Stimulated activated CD4-positive, alpha-beta T cell treated with anti-CD3 and anti-CD28 coated beads, Interleukin-15, amount 100 ng/mL, for 48 hours (primary cell): ENCODE measurements around the gene JAK3.

ENCODE experiments used
- DNase-seq, 2 donors: peaks; one replicate each; pipeline ENCODE4 v3.0.0-alpha.2; 2020; ENCODE audit warnings: low read depth in 2 of 2

JAK3 gene

GRCh38 chr19:17840019-17840418 lies 7.8 kb downstream of the JAK3 start:
- no peak for DNase-seq

GRCh38 chr19:17837972-17838371 lies 9.8 kb downstream of the JAK3 start:
- no peak for DNase-seq

DNA sequence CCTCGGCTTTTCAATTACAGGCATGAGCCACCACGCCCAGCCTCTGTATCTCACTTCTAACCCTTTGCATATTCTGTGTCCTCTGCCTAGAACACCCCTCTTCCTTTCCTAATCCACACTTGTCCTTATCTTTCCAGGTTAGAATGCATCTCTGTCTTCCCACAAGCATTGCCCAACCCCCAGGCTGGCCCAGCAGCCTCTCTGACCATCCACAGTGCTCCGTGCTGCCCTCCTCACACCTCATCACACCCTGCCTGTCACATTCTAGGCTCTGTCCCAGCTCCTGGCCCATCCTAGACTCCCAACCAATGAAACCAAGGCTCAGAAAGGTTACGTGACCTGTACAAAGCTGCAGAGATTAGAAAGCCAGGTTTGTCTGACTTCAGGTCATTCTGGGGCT lies 11.3 kb downstream of the JAK3 start:
- no peak for DNase-seq

- DNase-seq, result no peak
Measured at GRCh38 chr19:17835182-17836006, 12.4 kb downstream of the JAK3 start.

DNA sequence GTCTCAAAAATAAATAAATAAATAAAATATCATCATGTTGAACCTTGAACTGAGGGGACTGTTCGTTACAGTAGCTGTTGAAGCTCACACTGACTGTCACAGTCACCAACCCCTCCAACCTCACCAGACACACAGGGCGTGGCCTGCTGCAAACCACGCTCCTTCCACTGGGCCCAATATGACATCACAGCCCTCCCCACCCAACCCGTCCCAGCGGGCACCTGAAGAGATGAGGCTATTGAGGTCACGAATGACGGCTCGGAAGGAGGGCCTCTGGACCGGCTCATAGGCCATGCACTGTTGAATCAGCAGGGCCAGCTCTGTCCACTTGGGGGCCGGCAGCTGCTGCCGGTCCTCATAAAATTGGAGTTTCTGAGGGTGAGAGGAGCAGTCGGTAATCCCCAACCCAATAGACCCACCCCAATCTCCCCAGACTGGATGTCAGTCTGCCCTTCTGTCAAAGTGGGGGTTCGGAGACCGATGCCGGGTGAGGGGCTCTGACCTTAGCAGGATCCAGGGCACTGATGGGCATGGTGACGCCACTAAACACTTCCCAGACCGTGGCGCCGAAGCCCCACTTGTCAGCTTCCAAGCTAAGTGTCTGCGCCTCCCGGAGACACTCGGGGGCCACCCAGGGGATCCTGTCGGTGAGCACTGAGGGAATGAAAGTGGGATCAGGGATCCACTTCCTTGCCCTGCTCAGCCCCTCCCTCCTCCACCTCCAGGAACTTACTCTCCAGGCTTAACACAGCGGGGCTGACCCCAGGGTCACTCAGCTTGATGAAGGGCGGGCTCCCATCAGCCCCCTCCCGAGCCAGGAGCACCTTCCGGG lies 13.2 kb downstream of the JAK3 start:
- no peak for DNase-seq

DNA sequence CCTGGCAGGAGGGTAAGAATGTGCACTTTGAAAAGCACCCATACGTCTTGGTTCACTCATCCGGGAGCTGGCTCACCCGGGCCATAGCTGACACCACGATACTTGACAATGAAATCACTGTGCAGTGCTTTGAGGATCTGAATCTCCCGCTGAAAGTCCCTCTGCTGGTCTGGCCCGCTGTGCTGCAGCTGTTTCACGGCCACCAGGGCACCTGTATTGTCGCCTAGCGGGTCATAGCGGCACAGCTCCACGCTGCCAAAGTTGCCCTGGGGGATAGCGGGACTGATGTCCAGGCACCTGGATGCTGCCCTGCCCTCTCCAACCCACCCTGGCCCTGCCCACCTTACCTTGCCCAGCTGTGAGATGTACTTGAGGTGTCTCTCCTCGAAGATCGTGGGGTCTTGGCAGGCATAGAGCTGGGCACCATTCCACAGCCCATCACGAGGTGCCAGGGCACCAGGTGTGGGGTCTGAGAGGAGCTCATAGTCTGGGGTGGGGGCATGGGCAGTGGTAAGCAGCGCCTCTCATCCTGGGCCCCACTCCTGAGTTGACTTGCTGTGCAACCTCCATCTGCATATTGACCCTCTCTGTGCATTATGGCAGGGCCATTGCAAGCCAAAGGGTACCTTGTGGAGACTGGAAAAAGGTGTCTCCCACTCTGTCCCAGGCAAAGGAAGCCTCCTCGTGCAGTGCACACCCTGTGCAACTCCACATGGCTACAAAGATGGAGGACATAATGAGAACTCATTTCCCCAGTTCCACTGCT lies 15.2 kb downstream of the JAK3 start:
- DNase-seq, result no peak

- DNase-seq, result no peak
Measured at GRCh38 chr19:17831419-17831888, 16.3 kb downstream of the JAK3 start.

DNA sequence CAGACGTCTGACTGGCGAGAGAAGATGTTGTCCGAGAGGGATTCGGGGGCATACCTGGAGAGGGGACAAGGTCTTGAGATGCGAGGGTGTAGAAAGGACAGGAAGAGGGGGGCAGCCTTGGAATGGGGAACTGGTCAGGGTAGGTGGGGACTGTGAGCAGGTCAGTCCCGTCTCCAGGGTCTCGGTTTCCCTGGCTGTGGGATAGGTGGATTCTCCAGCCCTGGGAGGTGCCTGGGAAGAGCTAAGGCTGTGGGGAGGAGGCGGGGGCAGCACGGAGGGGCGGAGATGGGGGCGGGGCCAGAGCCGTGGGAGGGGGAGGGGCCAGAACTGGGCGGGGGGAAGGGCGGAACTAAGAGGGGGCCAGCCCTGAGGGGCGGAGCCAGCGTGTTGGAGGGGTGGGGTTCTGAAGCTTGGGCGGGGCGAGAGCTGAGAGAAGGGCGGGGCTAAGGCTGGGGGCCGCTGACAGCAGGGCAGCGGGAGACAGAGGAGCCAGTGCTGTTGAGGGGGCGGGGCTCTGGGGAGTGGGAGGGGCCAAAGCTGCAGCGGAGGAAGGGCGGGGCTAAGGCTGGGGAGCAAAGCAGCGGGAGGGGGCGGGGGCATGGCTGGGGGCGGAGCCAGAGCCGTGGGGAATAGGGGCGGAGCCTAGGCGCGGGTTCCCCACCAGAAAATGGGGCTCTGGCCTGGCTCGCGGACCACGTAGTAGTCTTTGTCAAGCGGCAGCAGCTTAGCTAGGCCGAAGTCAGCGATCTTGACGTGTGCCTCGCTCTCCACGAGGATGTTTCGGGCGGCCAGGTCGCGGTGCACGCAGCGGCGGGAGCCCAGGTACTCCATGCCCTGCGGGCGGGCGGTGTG lies 17.0 kb downstream of the JAK3 start:
- DNase-seq, result peak; percentile 64 to 65

- no peak for DNase-seq
Measured at GRCh38 chr19:17829855-17830566, 17.8 kb downstream of the JAK3 start.

- no peak for DNase-seq
Measured at GRCh38 chr19:17826508-17827056, 21.2 kb downstream of the JAK3 start.

GRCh38 chr19:17824339-17824738 lies 23.4 kb downstream of the JAK3 start:
- DNase-seq, result no peak

GRCh38 chr19:17821190-17821589 lies 26.6 kb downstream of the JAK3 start, which contains the start of gene INSL3:
Gene INSL3, minus strand, starts transcription at chr19:17821519. Its CDS starts 13 bp downstream, at chr19:17821506.
- DNase-seq, result no peak

DNA sequence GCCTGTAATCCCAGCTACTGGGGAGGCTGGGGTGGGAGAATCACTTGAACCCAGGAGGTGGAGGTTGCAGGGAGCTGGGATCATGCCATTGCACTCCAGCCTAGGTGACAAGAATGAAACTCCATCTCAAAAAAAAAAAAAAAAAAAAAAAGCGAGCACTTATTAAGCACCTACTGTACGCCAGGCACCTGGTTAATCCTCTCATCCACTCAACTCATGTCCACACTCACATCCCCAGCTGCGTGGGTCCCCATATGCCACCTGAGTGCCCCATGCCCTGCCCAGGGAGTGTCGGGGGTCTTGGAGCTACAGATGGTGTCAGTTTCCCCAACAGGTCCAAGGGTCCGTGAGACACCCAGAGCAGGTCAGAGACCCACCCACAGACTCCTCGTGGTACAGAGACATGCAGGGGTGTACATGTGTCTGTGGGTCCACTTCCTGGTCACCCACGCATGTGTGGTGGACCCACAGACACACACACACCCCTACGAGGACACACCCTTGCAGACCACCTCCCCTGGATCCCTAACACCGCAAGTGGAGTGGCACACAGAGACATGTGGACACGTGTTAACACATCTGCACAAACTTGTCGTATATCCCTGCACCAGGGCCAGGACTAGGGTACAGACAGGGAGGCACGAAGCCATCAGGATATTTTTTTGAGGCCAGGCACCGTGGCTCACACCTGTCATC lies 30.0 kb downstream of the JAK3 start:
- DNase-seq, result no peak

GRCh38 chr19:17812099-17812498 lies 35.7 kb downstream of the JAK3 start:
- no peak for DNase-seq

DNA sequence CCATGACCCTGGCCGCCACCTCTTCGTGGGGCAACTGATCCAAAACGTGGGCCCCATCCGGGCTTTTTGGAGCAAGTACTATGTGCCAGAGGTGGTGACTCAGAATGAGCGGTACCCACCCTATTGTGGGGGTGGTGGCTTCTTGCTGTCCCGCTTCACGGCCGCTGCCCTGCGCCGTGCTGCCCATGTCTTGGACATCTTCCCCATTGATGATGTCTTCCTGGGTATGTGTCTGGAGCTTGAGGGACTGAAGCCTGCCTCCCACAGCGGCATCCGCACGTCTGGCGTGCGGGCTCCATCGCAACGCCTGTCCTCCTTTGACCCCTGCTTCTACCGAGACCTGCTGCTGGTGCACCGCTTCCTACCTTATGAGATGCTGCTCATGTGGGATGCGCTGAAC lies 36.1 kb downstream of the JAK3 start:
- DNase-seq, result no peak

DNA sequence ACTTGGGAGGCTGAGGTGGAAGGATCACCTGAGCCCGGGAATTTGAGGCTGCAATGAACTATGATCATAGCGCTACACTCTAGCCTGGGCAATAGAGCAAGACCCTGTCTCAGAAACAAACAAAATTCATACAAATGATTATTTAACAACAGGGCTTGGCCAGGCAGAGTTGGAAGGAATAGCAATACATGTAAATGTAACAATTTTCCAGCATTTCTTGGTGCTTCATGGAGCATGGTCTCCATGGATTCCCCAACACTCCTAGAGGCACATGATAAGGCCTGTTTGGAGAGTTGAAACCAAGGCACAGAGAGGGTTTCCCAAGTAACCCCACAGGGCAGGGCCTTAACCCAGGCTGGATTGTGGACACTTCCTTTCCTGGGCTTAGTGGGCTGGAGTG lies 36.7 kb downstream of the JAK3 start:
- no peak for DNase-seq

DNA sequence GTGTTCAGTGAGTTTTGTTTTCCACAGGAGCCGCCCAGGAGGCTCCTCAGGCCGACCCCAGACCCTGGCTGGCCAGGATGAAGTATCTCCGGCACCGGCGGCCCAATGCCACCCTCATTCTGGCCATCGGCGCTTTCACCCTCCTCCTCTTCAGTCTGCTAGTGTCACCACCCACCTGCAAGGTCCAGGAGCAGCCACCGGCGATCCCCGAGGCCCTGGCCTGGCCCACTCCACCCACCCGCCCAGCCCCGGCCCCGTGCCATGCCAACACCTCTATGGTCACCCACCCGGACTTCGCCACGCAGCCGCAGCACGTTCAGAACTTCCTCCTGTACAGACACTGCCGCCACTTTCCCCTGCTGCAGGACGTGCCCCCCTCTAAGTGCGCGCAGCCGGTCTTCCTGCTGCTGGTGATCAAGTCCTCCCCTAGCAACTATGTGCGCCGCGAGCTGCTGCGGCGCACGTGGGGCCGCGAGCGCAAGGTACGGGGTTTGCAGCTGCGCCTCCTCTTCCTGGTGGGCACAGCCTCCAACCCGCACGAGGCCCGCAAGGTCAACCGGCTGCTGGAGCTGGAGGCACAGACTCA lies 40.0 kb downstream of the JAK3 start:
- DNase-seq, result no peak

- DNase-seq, result no peak
Measured at GRCh38 chr19:17806945-17807344, 40.8 kb downstream of the JAK3 start.

DNA sequence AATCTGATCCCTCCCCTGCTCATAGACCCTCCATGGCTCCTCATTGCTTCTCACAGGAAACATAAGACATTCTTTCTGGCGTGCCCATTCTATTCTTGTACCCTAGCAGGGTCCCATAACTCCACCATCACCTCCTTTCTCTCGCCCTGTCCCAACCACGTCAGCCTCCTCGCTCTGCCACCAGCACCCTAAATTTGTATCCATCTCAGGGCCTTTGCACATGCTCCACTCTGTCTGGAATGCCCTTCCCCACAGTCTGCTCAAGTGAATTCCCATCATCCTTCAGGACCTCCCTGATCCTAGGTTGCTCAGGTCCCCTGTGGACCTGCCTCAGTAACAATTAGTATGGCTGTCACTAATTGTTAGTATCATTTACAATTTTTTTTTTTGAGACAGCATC lies 42.4 kb downstream of the JAK3 start:
- no peak for DNase-seq
